ENCODE results near the gene ACTL7B.
"Not testable (repeated sequence)": the region's sequence is repeated elsewhere in the genome, so short reads cannot be mapped to it uniquely, and the experiment has no call there.

The ACTL7B gene

GRCh38 chr9:108850293-108850897 lies 5.4 kb downstream of the ACTL7B start:
- DNase-seq (ENCODE audit: extremely low spot score) = no peak
- peak; percentile 31 for TF ChIP-seq CTCF (IDR thresholded peaks at IDR 0.05; ENCODE audit: control extremely low read depth, extremely low read depth, low read depth, missing control alignments)
- ChIA-PET POLR2A (no interaction called here), CTCF (interaction anchor here (1.3 kb wide), 1 partner anchor 13 kb away, joined by 3 read pairs; no protein-coding TSS in a partner anchor)

DNA sequence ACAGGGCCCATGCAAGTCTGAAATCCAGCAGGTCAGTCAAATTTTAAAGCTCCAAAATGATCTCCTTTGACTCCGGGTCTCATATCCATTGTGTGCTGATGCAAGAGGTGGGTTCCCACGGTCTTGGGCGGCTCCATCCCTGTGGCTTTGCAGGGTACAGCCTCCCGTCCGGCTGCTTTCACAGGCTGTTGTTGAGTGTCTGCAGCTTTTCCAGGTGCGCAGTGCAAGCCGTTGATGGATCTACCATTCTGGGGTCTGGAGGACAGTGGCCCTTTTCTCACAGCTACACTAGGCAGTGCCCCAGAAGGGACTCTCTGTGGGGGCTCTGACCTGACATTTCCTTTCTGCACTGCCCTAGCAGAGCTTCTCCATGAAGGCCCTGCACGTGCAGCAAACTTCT lies 7.5 kb downstream of the ACTL7B start:
- POLR2A ChIA-PET; DNase-seq (ENCODE audit: extremely low spot score): not testable (repeated sequence)
- CTCF ChIA-PET = interaction anchor here (1.1 kb wide), 1 partner anchor 12 kb away, joined by 4 read pairs; no protein-coding TSS in a partner anchor

DNA sequence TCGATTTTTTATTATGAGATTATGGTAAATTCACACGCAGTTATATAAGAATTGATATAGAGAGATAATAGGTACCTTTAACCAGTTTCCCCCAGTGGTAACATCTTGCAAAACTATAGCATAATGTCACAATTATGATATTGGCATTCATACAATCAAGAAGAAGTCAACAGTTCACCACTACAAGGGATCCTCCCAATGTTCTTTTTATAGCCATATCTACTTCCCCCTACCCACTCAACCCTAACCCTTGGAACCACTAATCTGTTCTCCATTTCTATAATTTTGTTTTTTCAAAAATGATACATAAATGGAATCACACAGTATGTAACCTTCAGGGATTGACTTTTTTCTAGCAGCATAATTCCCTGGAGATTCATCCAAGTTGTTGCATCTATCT lies 9.8 kb downstream of the ACTL7B start:
- ChIA-PET POLR2A (no interaction called here), CTCF (no interaction called here)
- no peak for DNase-seq (ENCODE audit: extremely low spot score)
- TF ChIP-seq CTCF (IDR thresholded peaks at IDR 0.05; ENCODE audit: control extremely low read depth, extremely low read depth, low read depth, missing control alignments) = no peak

- ChIA-PET POLR2A (no interaction called here), CTCF (interaction anchor here (1.2 kb wide), 1 partner anchor 10 kb away, joined by 3 read pairs; no protein-coding TSS in a partner anchor)
- no peak for TF ChIP-seq CTCF (IDR thresholded peaks at IDR 0.05; ENCODE audit: control extremely low read depth, extremely low read depth, low read depth, missing control alignments)
- DNase-seq (ENCODE audit: extremely low spot score) = no peak
Measured at GRCh38 chr9:108845507-108845906, 10.3 kb downstream of the ACTL7B start.

GRCh38 chr9:108844856-108845255 lies 10.9 kb downstream of the ACTL7B start:
- no peak for DNase-seq (ENCODE audit: extremely low spot score)
- POLR2A ChIA-PET = no interaction called here
- no peak for TF ChIP-seq CTCF (IDR thresholded peaks at IDR 0.05; ENCODE audit: control extremely low read depth, extremely low read depth, low read depth, missing control alignments)
- CTCF ChIA-PET = interaction anchor here (1.2 kb wide), 1 partner anchor 9 kb away, joined by 3 read pairs; no protein-coding TSS in a partner anchor

DNA sequence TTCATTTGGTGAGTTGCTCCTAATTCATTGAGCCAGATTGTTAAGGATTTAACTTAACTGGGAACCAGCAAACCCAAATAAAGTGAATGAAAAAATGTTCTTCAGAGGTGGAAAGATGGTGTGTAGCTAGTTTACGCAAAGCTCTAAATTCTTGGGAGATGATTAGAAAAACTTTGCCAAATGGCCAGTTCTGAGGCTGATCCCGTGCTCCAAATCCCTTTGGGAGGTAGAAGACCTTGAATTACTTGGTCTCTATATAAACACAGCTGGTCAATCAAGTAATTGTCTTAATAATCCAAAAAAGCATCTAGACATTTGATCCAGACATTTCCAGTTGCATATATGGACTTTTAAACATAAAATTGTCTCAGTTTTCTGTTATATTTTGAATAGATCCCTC lies 11.4 kb downstream of the ACTL7B start:
- TF ChIP-seq CTCF (IDR thresholded peaks at IDR 0.05; ENCODE audit: control extremely low read depth, extremely low read depth, low read depth, missing control alignments) = no peak
- ChIA-PET POLR2A (no interaction called here), CTCF (interaction anchor here (0.5 to 1.2 kb wide), 2 partner anchors 8 to 55 kb away, joined by 3 read pairs; no protein-coding TSS in a partner anchor)
- no peak for DNase-seq (ENCODE audit: extremely low spot score)

DNA sequence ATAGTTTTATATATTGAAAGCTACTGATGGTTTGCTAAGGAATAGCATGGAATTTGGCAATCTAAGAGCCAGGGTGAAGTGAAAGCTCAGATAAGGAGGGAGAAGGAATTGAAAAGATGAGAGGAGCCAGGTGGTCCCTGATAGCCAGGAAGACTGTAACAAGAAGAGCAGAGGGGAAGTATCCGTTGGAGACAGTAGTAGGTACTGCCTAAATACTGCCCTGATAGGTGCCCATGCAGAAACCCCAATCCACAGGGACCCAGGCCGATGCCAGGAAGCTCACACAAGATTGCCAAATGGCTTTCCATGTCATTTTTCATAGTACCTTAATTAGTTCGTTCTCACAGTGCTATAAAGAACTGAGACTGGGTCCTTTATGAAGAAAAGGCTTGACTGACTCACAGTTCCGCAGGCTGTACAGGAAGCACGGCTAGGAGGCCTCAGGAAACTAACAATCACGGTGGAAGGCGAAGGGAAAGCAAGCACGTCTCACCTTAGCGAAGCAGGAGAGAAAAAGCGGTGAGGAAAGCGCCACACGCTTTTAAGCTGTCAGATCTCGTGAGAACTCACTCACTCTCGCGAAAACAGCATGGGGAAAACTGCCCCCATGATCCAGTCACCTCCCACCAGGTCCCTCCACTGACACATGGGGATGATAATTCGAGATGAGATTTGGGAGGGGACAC lies 13.0 kb downstream of the ACTL7B start:
- DNase-seq (ENCODE audit: extremely low spot score) = no peak
- POLR2A ChIA-PET = no interaction called here
- CTCF ChIA-PET = interaction anchor here (0.7 kb wide), 1 partner anchor 12 kb away, joined by 3 read pairs; no protein-coding TSS in a partner anchor
- no peak for TF ChIP-seq CTCF (IDR thresholded peaks at IDR 0.05; ENCODE audit: control extremely low read depth, extremely low read depth, low read depth, missing control alignments)

- CTCF ChIA-PET; POLR2A ChIA-PET; DNase-seq (ENCODE audit: extremely low spot score): not testable (repeated sequence)
Measured at GRCh38 chr9:108839561-108839960, 16.2 kb downstream of the ACTL7B start.

All from GM10248 (cell line).